Activated naive CD4-positive, alpha-beta T cell treated with anti-CD3 and anti-CD28 coated beads, Interleukin-2, amount 50 U/mL, for 72 hours (primary cell): ENCODE measurements around the gene SEMA5A. TPM values are rescaled to one million over a fixed set of nuclear protein-coding genes. Genes with fewer than 3 reads are reported as not detected.

Experiments used
- ATAC-seq, 2 donors: fragments of 150-1000 bp; cut with Tn5 transposase; 2 replicates each; pipeline ENCODE4 v1.10.0; 2021; ENCODE audit warnings: mild to moderate bottlenecking in 2 of 2, moderate library complexity in 2 of 2
- DNase-seq, 2 donors: peaks; one replicate each; pipeline ENCODE4 v3.0.0; 2021 to 2022; ENCODE audit warnings: low spot score in 2 of 2
- H3K27ac Mint-ChIP-seq, 2 donors: one replicate each; pipeline ENCODE4 v1.8.0; 2022; ENCODE audit warnings: mild to moderate bottlenecking in 2 of 2, mixed read lengths in 2 of 2
- H3K36me3 Mint-ChIP-seq, 2 donors: one replicate each; pipeline ENCODE4 v1.8.0; 2022; ENCODE audit warnings: mixed read lengths in 2 of 2
- H3K9me3 Mint-ChIP-seq, 2 donors: one replicate each; pipeline ENCODE4 v1.8.0; 2022; ENCODE audit warnings: mixed read lengths in 2 of 2
- total RNA-seq, 2 donors: library from RNA; stranded (reverse); gene quantifications; one replicate each; pipeline ENCODE4 v1.2.3, GENCODE V29; 2022

Gene SEMA5A
- total RNA-seq, 2 donors from 2014 or later = not detected

- no peaks in the 10 kb centered on the region for H3K9me3 Mint-ChIP-seq
- no peak for ATAC-seq
- H3K36me3 Mint-ChIP-seq = no peaks in the 10 kb centered on the region
- H3K27ac Mint-ChIP-seq = no peak overlapping the region
- no peak for DNase-seq
These were observed 43.6 kb downstream of the SEMA5A start for GRCh38 chr5:9502050-9502834.

- Mint-ChIP-seq H3K36me3 (no peaks in the 10 kb centered on the region), H3K27ac (no peak overlapping the region), H3K9me3 (no peaks in the 10 kb centered on the region)
- ATAC-seq (no peak), DNase-seq (no peak)
These were observed 45.2 kb downstream of the SEMA5A start for GRCh38 chr5:9500625-9501024.

DNA sequence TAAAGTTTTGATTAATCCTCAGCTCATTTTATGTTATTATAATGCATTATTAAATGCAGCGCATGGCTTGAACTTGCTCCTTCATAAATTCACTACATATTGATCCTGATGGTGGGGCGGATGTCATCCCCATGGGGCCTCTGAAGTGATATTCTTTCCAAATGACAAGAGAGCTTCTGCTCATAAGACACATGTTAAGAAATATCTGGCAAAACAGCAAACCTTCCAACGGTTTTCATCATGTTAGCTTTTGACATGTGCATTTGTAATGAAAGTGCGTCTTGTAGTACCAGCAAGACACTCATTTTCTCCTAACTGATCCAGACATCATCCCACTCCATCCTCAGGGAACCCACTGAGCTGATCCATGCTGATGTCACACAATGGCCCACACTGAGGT lies 45.7 kb downstream of the SEMA5A start:
- no peaks in the 10 kb centered on the region for H3K9me3 Mint-ChIP-seq
- H3K27ac Mint-ChIP-seq = no peak overlapping the region
- H3K36me3 Mint-ChIP-seq = no peaks in the 10 kb centered on the region
- ATAC-seq (no peak), DNase-seq (no peak)

- no peak for DNase-seq
- Mint-ChIP-seq H3K36me3 (no peaks in the 10 kb centered on the region), H3K27ac (no peak overlapping the region), H3K9me3 (no peaks in the 10 kb centered on the region)
- ATAC-seq = no peak
These were observed 46.4 kb downstream of the SEMA5A start for GRCh38 chr5:9499498-9499876.

GRCh38 chr5:9498541-9499497 lies 47.1 kb downstream of the SEMA5A start:
- Mint-ChIP-seq H3K9me3 (no peaks in the 10 kb centered on the region), H3K36me3 (no peaks in the 10 kb centered on the region)
- DNase-seq = peak in 1 of 2 donors; percentile 2

GRCh38 chr5:9497347-9497746 lies 48.5 kb downstream of the SEMA5A start:
- no peaks in the 10 kb centered on the region for H3K36me3 Mint-ChIP-seq

More at GRCh38 chr5:9498541-9499497, 47.1 kb downstream of the SEMA5A start:
- no peak overlapping the region for H3K27ac Mint-ChIP-seq
- ATAC-seq = no peak

DNA sequence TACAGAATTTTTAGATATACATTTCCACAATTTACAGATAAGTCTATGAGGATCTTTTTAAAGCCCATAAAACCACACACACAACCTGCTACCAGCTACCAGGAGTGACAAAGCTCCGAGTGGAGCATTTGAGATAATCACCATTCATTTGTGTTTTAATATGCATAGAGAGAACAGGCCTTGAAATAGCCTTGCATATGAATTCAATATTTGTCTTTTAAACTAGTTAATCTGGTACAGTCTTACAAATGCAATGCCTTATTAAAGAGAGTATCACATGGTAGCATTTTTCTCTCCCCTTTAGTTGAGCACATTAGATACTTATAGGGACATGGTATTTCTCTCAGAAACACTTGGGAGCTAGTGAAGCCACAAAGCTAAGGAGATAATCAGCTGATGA lies 49.1 kb downstream of the SEMA5A start:
- Mint-ChIP-seq H3K27ac (no peak overlapping the region), H3K9me3 (peaks cover 0 to 3% of the 10 kb centered on the region in 2 donors), H3K36me3 (no peaks in the 10 kb centered on the region)
- no peak for ATAC-seq
- no peak for DNase-seq

More at GRCh38 chr5:9497347-9497746, 48.5 kb downstream of the SEMA5A start:
- DNase-seq = no peak
- Mint-ChIP-seq H3K27ac (no peak overlapping the region), H3K9me3 (peaks cover 0 to 3% of the 10 kb centered on the region in 2 donors)
- ATAC-seq = no peak

DNA sequence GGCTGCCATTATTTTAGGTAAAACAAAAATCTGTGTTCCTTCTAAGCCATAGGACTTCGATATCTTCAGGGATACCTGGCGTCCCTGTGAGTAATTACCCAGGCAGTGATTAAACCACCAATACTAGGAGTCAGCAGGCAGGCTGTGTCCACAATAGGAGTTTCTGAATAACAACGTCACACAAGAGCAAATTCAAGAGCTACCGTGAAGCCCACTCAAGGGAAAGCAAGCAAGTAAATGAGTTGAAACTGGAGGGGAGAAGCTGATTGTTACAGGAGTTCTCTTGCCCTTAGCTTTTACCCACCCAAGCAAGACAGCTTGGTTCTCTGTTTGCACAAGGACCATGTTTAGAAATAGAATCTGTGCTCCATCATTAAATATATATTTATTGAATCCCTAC lies 50.8 kb downstream of the SEMA5A start:
- H3K9me3 Mint-ChIP-seq = peaks cover 0 to 3% of the 10 kb centered on the region in 2 donors
- H3K27ac Mint-ChIP-seq = no peak overlapping the region
- DNase-seq (no peak), ATAC-seq (no peak)
- no peaks in the 10 kb centered on the region for H3K36me3 Mint-ChIP-seq

DNA sequence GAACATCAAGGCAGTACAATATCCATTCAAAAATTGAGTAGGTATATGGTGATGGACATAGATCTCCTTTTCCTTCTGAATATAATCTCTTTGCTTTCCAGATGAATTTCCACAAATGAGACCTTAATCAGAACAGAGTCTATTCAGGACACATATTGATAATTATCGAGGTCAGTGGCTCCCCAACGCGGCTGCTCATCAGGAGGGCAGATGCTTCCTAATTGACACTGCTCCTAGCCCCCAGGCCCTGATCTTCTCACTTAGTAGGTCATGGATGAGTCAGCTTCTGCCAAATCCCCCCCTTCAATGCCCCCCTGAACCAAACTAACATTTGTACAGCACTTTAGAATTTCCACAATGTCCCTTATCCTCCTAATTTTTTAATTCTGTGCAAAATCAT lies 51.6 kb downstream of the SEMA5A start:
- ATAC-seq (no peak), DNase-seq (no peak)
- Mint-ChIP-seq H3K36me3 (no peaks in the 10 kb centered on the region), H3K9me3 (peaks cover 0 to 3% of the 10 kb centered on the region in 2 donors), H3K27ac (no peak overlapping the region)

- ATAC-seq (no peak), DNase-seq (no peak)
- H3K36me3 Mint-ChIP-seq = no peaks in the 10 kb centered on the region
- H3K27ac Mint-ChIP-seq = no peak overlapping the region
- peaks cover 6 to 10% of the 10 kb centered on the region in 2 donors for H3K9me3 Mint-ChIP-seq
These were observed 55.3 kb downstream of the SEMA5A start for GRCh38 chr5:9490494-9491097.

DNA sequence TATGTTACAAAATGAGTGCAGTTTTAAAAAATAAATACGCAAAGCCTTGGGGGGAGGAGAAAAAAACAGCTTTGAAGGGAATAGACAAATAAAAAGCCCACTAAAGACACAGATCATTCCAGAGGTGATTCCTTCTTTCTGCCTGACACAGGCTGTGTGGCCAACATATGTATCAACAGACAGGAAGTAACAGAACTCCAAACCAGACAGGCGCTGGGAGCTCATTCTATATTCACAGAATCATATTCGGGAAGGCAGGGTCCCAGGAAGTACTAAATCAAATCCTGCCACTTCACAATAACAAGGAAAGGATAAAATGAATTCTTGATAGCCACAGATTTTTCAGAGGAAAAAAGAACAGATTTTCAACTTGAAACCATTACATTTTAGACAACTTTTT lies 62.1 kb downstream of the SEMA5A start:
- Mint-ChIP-seq H3K36me3 (peaks cover 0 to 8% of the 10 kb centered on the region in 2 donors), H3K9me3 (peaks cover 4 to 22% of the 10 kb centered on the region in 2 donors), H3K27ac (no peak overlapping the region)
- DNase-seq (no peak), ATAC-seq (no peak)

- no peak for DNase-seq
- peaks cover 0 to 13% of the 10 kb centered on the region in 2 donors for H3K36me3 Mint-ChIP-seq
- H3K27ac Mint-ChIP-seq = no peak overlapping the region
- H3K9me3 Mint-ChIP-seq = peaks cover 9 to 26% of the 10 kb centered on the region in 2 donors
- ATAC-seq = no peak
These were observed 62.6 kb downstream of the SEMA5A start for GRCh38 chr5:9483243-9483642.

DNA sequence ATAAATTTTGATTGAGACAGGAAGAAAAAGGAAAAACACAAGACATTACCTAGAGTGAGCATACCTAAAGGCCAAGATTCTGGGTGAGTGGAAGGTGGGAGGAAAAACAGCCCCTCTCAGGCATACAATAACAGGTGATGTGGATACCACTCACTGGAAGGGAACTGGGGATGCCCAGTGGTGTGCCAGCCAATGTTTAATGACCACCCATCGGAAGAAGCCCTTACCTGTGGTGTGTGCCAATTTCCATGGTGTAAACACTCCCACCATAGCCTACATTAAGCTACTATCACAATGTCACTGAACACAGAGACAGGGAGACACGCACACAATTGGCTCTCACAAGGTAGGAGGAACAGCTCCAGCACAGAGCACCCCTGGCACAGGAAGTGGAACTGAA lies 63.5 kb downstream of the SEMA5A start:
- Mint-ChIP-seq H3K27ac (no peak overlapping the region), H3K36me3 (peaks cover 0 to 22% of the 10 kb centered on the region in 2 donors), H3K9me3 (peaks cover 15 to 31% of the 10 kb centered on the region in 2 donors)
- DNase-seq = no peak
- ATAC-seq = no peak

GRCh38 chr5:9480499-9480898 lies 65.4 kb downstream of the SEMA5A start:
- ATAC-seq (no peak), DNase-seq (no peak)
- no peak overlapping the region for H3K27ac Mint-ChIP-seq
- H3K36me3 Mint-ChIP-seq = peaks cover 0 to 31% of the 10 kb centered on the region in 2 donors
- H3K9me3 Mint-ChIP-seq = peaks cover 21 to 31% of the 10 kb centered on the region in 2 donors

DNA sequence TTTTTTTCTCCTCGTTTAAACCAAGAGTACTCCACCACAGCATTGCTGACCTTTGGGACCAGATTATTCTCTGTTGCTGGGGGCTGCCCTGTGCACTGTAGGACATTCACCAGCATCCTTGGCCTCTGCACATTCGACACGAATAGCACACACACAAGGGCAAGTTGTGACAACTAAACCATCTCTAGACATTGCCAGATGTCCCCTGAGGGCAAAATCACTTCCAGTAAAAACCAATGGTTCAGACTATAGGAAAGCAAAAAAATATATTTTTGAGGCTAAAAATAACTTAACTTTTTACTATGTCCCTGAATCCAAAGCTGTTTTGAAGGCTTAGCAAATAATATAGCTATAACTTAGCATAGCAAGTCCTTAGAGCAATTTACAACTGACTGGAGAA lies 65.9 kb downstream of the SEMA5A start:
- H3K27ac Mint-ChIP-seq = no peak overlapping the region
- H3K9me3 Mint-ChIP-seq = peaks cover 25 to 30% of the 10 kb centered on the region in 2 donors
- peaks cover 0 to 31% of the 10 kb centered on the region in 2 donors for H3K36me3 Mint-ChIP-seq
- ATAC-seq (no peak), DNase-seq (no peak)

- ATAC-seq (no peak), DNase-seq (no peak)
- peaks cover 25 to 31% of the 10 kb centered on the region in 2 donors for H3K9me3 Mint-ChIP-seq
- H3K36me3 Mint-ChIP-seq = peaks cover 0 to 31% of the 10 kb centered on the region in 2 donors
- H3K27ac Mint-ChIP-seq = no peak overlapping the region
These were observed 66.5 kb downstream of the SEMA5A start for GRCh38 chr5:9479361-9479760.

GRCh38 chr5:9477537-9477936 lies 68.3 kb downstream of the SEMA5A start:
- no peak for ATAC-seq
- H3K36me3 Mint-ChIP-seq = peaks cover 0 to 31% of the 10 kb centered on the region in 2 donors
- no peak overlapping the region for H3K27ac Mint-ChIP-seq
- peaks cover 35 to 40% of the 10 kb centered on the region in 2 donors for H3K9me3 Mint-ChIP-seq
- DNase-seq = no peak
